ENCODE measurements around the gene FLNB. TPM values are rescaled to one million over a fixed set of nuclear protein-coding genes. Genes with fewer than 3 reads are reported as not detected.
A peak's percentile ranks its signal among the peaks of the same experiment; 100 is the strongest.

Gene FLNB
- polyA plus RNA-seq, 3 donors = 0.47 to 4.0 (median 2.1) TPM

- peaks cover 21% of the 10 kb centered on the region for H3K4me1 Mint-ChIP-seq
- WGBS (ENCODE audit: insufficient coverage) = 12% methylated on average over 3 of the region's 5 CpGs
- H3K4me1 ChIP-seq (ENCODE audit: control insufficient read depth in 1 of 2, insufficient read depth in 2 of 2, low read length in 2 of 2) = peaks cover 6 to 11% of the 10 kb centered on the region in 2 donors
- no peaks in the 10 kb centered on the region for H3K27me3 ChIP-seq (ENCODE audit: control insufficient read depth in 2 of 2, insufficient read depth in 2 of 2, low read length in 2 of 2)
- no peak overlapping the region for H3K9ac ChIP-seq (ENCODE audit: insufficient read depth, low read length, poor library complexity, severe bottlenecking)
- H2AFZ ChIP-seq (ENCODE audit: insufficient read depth, low read depth, low read length, poor library complexity, severe bottlenecking) = peak overlapping the region; percentile 42
- peaks cover 11 to 22% of the 10 kb centered on the region in 2 donors for H3K36me3 ChIP-seq (replicated peaks in 1 of 2; ENCODE audit: control insufficient read depth in 1 of 2, insufficient read depth in 2 of 2, low read length in 2 of 2)
- H3K4me3 ChIP-seq (replicated peaks in 1 of 3; ENCODE audit: low read depth in 2 of 3, low read length in 3 of 3) = no peak overlapping the region
- H3K79me2 ChIP-seq (ENCODE audit: insufficient read depth, low read length) = peaks cover 16% of the 10 kb centered on the region
- peaks cover 0 to 5% (median 0%) of the 10 kb centered on the region in 3 donors for H3K27me3 Mint-ChIP-seq (ENCODE audit: low read depth in 3 of 3)
- H3K9me3 Mint-ChIP-seq = peaks cover 0 to 2% (median 0%) of the 10 kb centered on the region in 7 donors
- H4K20me1 ChIP-seq (ENCODE audit: insufficient read depth, low read length) = no peaks in the 10 kb centered on the region
- peak overlapping the region in 2 of 7 donors; percentile 12 to 28 for H3K27ac Mint-ChIP-seq
- no peak overlapping the region for H3K27ac ChIP-seq (ENCODE audit: low read depth in 1 of 2, low read length in 2 of 2)
- peaks cover 18 to 23% of the 10 kb centered on the region in 2 donors for H3K36me3 Mint-ChIP-seq
- DNase-seq = peak in 2 of 3 donors; percentile 20 to 39
- peak overlapping the region; percentile 34 to 61 for H3K4me3 Mint-ChIP-seq
- H3K9me3 ChIP-seq (replicated peaks in 1 of 2; ENCODE audit: control insufficient read depth in 1 of 2, insufficient read depth in 1 of 2, low read length in 2 of 2) = no peaks in the 10 kb centered on the region
- H3K4me2 ChIP-seq (replicated peaks; ENCODE audit: extremely low read depth, low read length, poor library complexity, severe bottlenecking) = peak overlapping the region; percentile 34
- TF ChIP-seq, protein P1, sequence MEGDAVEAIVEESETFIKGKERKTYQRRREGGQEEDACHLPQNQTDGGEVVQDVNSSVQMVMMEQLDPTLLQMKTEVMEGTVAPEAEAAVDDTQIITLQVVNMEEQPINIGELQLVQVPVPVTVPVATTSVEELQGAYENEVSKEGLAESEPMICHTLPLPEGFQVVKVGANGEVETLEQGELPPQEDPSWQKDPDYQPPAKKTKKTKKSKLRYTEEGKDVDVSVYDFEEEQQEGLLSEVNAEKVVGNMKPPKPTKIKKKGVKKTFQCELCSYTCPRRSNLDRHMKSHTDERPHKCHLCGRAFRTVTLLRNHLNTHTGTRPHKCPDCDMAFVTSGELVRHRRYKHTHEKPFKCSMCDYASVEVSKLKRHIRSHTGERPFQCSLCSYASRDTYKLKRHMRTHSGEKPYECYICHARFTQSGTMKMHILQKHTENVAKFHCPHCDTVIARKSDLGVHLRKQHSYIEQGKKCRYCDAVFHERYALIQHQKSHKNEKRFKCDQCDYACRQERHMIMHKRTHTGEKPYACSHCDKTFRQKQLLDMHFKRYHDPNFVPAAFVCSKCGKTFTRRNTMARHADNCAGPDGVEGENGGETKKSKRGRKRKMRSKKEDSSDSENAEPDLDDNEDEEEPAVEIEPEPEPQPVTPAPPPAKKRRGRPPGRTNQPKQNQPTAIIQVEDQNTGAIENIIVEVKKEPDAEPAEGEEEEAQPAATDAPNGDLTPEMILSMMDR (IDR thresholded peaks at IDR 0.05) = no peak
- intact Hi-C loops (cut with micrococcal nuclease) = no loop called here
These were observed 66.0 kb downstream of the FLNB start for GRCh38 chr3:58074116-58074715.

DNA sequence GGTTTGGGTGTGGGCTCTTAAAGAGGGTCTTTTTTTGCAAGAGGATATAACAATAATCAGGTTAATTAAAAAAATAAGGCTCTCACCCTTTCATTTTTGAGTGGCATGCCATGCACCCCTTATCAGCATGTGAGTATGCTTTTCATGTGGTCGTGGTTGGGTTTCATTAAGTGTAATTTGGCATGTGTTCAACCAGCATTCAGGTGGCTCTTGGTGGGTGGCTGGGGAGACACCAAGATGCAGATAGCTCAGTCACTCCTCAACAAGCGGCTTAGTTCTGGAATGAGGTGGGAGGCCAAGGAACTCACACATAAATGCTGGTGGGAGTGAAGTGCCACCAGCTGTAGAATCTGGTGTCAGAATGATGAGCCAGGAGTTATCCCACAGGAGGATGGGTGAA is 66.8 kb downstream of the FLNB start:
- no peak for DNase-seq
- H3K4me1 Mint-ChIP-seq = peaks cover 25% of the 10 kb centered on the region
- Histone ChIP-seq H4K20me1 (ENCODE audit: insufficient read depth, low read length) (no peaks in the 10 kb centered on the region), H3K9me3 (replicated peaks in 1 of 2; ENCODE audit: control insufficient read depth in 1 of 2, insufficient read depth in 1 of 2, low read length in 2 of 2) (no peaks in the 10 kb centered on the region), H3K4me3 (replicated peaks in 1 of 3; ENCODE audit: low read depth in 2 of 3, low read length in 3 of 3) (no peak overlapping the region), H3K4me2 (replicated peaks; ENCODE audit: extremely low read depth, low read length, poor library complexity, severe bottlenecking) (no peak overlapping the region), H3K27me3 (ENCODE audit: control insufficient read depth in 2 of 2, insufficient read depth in 2 of 2, low read length in 2 of 2) (no peaks in the 10 kb centered on the region), H3K36me3 (replicated peaks in 1 of 2; ENCODE audit: control insufficient read depth in 1 of 2, insufficient read depth in 2 of 2, low read length in 2 of 2) (peaks cover 11 to 30% of the 10 kb centered on the region in 2 donors), H3K79me2 (ENCODE audit: insufficient read depth, low read length) (peaks cover 16% of the 10 kb centered on the region), H3K27ac (ENCODE audit: low read depth in 1 of 2, low read length in 2 of 2) (no peak overlapping the region), H3K9ac (ENCODE audit: insufficient read depth, low read length, poor library complexity, severe bottlenecking) (no peak overlapping the region), H2AFZ (ENCODE audit: insufficient read depth, low read depth, low read length, poor library complexity, severe bottlenecking) (no peak overlapping the region), H3K4me1 (ENCODE audit: control insufficient read depth in 1 of 2, insufficient read depth in 2 of 2, low read length in 2 of 2) (peaks cover 6 to 11% of the 10 kb centered on the region in 2 donors)
- H3K36me3 Mint-ChIP-seq = peaks cover 25 to 31% of the 10 kb centered on the region in 2 donors
- intact Hi-C loops (cut with micrococcal nuclease) = no loop called here
- peaks cover 0 to 2% (median 0%) of the 10 kb centered on the region in 7 donors for H3K9me3 Mint-ChIP-seq
- no peak overlapping the region for H3K4me3 Mint-ChIP-seq
- WGBS (ENCODE audit: insufficient coverage) = 8% methylated on average over 1 of the region's 2 CpGs
- TF ChIP-seq, protein P1 (IDR thresholded peaks at IDR 0.05) = no peak
- peaks cover 0 to 5% (median 0%) of the 10 kb centered on the region in 3 donors for H3K27me3 Mint-ChIP-seq (ENCODE audit: low read depth in 3 of 3)
- H3K27ac Mint-ChIP-seq = no peak overlapping the region
